NCI-H82 (cell line): ENCODE results near the gene SUMF1.
A peak's percentile ranks its signal among the peaks of the same experiment; 100 is the strongest.
"Not testable (repeated sequence)": the region's sequence is repeated elsewhere in the genome, so short reads cannot be mapped to it uniquely, and the experiment has no call there.

Source experiments
- DNase-seq: peaks from one replicate; lab custom pipeline; 2025; lab: John Stamatoyannopoulos, UW

The SUMF1 gene

DNA sequence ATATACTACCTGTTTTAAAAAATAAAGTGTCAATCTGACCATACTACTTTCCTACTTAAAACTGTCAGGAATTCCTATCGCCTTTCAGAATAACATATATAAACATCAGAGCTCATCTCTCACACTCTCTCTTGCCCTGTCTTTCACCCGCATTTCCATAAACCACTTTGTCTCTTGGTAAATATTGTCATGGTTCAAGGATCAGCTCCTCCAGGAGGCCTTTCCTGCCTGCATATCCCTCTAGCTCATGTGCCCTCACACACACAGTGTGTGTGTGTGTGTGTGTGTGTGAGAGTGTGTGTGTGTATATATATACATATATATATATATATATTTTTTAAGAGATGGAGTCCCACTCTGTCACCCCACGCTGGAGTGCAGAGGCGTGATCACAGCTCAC is 6.7 kb downstream of the SUMF1 start:
- DNase-seq: no peak

DNA sequence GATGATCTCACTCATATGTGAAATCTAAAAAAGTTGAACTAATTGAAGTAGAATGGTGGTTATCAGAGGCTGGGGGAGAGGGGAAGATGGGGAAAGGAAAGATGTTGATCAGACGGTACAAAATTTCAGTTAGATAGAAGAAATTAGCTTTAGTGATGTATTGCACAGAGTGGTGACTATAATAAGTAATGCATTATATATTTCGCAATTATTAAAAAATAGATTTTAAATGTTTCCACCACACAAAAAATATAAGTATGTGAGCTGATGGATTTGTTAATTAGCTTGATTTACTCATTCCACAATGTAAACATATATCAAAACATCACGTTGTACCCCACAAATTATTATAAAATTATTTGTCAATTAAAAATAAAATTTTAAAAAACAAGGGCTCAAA is 8.1 kb downstream of the SUMF1 start:
- DNase-seq: no peak

DNA sequence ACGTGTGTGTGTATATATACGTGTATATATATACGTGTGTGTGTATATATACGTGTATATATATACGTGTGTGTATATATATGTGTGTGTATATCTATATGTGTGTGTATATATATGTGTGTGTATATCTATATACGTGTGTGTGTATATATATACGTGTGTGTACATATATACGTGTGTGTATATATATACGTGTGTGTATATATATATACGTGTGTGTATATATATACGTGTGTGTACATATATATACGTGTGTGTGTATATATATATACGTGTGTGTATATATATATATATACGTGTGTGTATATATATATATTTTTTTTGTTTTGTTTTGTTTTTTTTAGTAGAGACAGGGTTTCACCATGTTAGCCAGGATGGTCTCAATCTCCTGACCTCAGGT is 10.3 kb downstream of the SUMF1 start:
- DNase-seq: not testable (repeated sequence)

DNA sequence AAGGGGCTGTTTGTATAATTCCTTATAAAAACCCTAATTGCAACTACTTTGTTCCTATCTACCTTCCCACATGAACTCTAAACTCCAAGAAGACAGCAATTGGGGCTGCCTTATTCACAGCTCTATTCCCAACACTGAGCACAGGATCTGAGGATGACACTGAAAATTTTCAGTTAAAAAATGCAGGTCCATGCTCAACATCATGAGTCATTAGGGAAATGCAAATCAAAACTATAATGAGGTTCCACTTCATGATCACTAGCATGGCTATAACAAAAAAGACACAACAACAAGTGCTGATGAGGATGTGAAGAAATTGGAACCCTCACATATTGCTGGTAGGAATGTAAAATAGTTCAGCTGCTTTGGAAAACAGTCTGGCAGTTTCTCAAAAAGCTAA is 12.9 kb downstream of the SUMF1 start:
- no peak for DNase-seq

DNA sequence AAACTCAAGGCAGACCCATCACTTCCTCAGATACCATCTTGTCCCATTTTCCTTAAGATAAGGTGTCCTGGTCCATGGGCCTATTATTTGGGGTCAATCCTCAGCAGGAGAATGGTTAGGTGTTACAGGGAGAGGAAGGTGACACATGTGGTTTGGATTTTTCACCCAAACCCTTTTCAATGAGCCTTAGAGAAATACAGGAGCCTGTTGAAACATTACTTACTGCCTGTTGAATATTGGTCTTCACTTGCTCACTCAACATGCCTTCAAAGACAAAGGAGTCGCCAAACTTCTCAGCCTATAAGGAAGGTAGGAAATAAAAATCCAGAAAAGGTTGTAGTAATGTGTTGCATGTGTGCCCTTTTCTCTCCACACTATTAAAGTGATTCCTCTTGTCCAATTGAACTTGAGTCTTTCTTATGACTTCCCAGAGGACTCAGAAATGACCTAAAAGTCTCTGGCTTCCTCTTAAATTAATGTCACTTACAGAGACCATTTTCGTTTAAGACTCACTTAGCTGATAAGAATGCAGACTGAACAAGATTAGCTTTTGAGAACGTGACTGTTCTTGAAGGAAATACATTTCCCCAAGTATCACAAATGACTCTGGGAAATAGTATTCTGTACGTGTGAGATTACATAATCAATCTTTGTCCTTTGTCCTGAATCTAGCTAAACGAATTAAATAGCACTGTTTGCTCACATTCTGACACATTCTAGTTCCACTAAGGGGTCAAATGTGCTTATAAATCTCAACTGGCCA is 17.8 kb downstream of the SUMF1 start:
- no peak for DNase-seq

DNA sequence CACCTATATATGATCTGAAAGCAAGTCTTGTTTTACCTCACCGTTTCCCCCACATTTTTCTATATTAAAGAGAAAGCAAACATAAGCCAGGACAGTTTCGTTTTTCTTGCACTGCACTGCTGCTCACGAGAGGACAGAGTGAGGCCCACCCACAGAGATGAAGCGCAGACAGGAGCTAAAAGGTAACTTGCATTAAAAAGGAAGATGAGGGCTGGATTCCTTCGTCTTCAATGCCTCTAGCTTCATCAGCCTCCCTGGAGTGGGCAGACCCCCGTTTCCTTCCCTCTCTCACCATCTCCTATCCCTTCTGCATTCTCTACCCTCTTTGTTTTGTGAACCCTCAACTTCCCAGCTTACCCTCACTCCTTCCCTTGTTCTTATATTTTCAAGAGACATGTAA is 18.9 kb downstream of the SUMF1 start:
- DNase-seq: no peak

DNA sequence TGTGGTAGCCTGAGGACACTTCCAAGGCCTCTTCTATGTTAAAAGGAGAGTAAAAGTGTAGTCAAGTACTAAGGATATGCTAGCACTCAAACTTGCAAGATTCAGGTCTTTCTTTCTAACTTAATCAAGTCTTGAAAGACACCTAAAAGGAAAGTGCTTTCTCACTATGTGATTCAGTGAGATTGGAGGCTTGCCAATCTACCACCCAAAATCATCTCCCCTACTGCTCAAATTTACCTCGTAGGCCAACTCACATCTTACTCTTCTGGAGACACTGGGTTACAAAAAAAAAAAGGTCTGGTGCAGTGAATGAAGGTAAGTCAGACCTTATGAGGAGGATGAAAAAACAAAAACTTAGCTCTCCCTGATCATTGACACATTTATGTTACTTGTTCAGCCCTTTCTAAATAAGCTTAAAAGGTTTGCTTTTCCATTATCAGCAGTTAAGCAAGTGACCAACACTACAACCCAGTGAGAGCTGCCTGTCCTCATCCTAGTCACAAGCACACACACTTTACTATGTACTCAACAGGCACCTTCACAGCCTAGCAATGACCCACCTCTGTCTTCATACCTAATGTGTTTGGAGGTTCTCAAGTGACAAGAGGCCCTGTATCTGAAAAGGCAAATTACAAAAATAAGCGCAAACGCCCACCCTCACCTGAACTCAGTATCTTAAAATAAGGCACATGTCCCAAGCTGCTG is 19.6 kb downstream of the SUMF1 start:
- DNase-seq: no peak

DNA sequence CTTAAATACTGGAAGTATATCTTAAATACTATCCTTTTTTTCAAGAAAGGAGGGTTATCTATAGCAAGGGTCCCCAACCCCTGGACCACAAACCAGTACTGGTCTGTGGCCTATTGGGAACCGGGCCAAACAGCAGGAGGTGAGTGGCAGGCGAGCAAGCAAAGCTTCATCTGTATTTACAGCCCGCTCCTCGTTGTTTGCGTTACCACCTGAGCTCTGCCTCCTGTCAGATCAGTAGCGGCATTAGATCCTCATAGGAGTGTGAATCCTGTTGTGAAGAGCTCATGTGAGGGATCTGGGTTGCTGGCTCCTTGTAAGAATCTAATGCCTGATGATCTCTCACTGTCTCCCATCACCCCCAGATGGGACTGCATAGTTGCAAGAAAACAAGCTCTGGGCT is 26.1 kb downstream of the SUMF1 start:
- no peak for DNase-seq

DNA sequence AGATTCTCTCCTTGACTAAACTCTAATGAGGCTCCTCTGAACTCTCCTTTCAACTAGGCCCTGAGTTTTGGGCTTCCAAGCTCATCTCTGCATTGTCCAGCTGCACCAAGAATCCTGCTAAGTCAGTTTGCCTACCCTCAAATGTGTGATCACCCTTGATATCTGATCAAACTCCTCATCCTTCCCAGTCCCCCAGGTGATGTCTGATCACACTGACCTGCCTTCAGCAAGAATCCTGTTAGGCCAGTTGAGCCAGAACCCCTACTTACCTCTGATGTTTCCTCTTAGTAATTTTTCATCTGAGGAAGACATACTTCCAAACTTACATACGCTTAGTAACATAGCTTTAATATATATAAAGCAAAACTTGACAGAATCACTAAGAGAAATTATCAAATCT is 28.8 kb downstream of the SUMF1 start:
- no peak for DNase-seq

DNA sequence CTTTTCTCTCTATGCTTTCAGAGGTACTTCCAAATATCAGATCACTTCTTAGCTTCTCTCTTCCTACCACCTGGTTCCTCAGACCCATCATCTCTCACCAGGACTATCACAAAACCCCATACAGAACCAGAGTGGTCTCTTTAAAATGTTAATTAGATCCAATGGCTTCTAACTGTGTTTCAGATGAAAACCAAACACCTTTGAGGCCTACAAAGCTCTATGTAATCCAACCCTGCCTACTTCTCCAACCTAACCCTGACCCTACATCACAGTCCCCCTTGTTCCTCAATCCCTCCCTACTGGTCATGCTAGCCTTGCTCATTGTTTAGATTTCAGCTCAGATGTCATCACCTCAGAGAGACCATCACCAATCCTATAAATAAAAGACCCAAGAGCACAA is 34.8 kb downstream of the SUMF1 start:
- DNase-seq: no peak

DNA sequence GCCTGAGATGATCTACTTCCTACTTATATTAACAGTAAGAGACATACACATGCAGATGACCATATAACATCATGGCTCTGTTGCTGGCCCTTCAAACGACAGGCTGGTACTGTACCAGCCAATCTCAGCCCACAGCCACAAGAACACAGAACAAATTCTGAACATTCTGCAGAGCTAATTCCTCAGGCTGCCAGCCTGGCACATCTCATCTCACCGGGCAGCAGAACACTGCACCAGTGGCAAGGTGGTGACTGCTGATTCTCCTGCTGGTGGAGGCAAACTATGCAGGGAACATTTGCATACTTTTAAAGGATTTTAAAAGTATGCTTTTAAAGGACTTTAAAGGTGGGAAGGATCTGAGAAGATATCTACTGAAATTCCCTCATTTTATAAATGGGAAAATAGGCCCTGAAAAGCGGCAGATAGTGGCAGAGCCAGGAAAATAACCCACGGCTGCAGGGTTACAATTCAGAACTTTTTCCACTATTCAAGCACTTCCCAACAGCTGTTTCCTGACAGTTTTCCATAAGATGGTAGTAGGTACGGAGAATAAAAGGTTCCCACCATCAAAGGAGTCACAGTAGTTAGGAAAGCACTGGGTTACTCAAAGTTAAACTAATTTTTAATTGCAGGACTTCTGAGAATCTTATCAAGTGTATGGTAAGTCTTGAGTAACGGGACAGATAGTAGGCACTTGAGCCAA is 37.3 kb downstream of the SUMF1 start:
- DNase-seq: no peak

DNA sequence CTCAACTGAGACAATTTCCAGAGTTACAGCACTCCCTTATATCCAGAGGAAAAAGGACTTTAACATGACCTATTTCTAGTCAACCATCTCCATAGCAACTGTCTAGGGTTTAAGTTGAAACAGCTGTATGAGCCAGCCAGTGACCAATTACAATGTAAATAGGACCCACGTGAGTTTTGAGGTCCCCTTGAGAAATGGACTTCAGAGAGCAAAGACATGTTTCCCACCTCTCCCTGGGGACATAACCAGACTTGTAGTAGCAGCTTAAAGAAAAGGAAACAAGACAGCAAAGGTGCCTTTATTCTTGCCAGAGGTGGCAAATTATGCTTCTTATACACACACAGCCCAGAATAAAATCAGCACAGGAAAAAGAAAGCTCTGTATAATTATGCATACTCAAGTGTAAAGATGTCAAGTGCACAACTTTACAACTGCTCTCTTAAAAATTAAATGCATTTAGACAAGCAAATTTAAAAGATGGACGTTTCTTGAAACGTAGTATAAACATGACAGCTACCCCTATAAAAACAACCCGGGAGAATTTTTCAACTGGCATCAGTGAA is 40.2 kb downstream of the SUMF1 start:
- no peak for DNase-seq

DNA sequence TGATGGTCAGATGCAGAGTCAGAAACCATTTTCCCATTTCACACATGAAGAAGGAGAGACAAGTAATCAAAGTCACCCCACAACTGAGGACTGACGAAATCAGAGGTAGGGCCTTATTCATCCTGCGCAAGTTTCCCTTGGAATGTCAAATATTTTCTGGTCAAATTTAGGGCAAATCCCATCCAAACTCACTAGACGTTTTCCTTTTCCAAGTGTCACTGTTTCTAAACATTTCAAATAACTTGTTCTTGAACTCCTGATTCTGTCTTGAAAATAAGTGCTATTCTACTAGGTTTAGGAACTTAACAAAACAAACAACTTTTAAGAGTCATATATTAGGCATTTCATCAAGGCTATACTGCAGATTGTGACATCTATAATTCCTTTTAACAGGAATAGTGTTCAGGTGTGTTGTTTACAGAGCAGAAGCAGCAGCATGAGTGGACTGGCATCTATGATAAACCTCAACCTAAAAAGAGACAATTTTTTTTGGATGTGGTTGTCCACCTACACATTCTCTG is 40.7 kb downstream of the SUMF1 start:
- no peak for DNase-seq

DNA sequence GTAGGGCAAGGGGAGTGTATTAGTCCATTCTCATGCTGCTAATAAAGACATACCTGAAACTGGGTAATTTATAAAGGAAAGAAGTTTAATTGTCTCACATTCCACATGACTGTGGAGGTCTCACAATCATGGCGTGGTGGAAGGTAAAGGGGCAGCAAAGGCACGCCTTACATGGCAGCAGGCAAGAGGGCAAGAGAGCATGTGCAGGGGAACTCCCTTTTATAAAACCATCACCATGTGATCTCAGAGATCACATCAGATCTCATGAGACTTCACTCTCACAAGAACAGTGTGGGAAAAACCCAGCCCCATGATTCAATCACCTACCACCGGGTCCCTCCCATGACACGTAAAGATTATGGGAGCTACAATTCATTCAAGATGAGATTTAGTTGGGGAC is 41.4 kb downstream of the SUMF1 start:
- no peak for DNase-seq

DNA sequence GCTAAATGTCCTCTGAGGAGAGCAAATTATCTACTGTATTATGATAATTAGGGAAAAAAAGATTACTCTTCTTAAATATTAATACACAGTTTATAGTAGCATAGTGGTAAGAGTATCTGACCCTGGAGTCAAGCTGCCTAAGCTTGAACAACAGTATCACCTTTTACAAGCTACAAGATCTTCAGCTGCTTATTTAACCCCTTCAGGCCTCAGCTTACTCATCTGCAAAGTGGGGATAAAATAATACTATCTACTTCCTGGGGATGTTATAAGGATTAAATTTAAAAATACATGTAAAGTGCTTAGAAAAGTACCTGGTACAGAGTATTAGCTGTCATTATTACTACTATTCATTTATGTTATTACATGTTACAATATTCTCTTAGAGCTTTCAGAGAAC is 42.0 kb downstream of the SUMF1 start:
- no peak for DNase-seq

DNA sequence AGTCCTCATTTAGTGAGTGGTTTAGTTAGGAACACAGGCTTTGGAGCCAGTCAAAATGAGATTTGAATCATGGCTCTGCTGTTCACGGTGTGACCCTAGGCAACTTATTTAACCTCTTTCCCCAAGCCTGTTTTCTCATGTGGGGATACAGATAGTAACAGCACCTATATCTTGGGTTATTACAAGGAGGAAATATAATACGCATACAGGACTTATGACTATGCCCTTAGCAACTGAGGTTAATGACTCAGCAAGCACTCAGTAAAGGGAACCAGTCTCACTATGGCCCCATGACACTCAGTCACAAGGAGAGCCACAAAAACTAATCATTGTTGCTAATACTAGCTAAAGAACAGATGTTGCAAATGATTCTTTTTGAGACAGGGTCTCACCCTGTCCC is 45.9 kb downstream of the SUMF1 start:
- DNase-seq: no peak

DNA sequence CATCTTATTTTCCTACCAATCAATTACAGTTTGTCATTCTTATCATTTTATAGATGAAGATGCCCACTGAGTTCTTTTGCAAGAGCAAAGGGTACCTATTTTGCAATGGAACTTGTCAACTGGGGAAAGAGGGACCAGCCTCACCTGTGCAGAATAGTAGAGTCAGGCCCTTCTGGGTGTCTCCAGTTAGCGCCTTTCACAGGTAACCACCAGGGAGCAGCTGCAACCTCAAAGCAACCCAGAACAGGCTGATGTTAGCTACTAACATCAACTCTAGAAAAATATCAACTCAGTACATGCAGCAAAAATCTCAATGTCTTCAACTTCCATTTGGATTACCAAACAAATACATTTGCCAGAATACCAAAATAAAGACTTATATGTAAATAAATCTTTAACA is 47.1 kb downstream of the SUMF1 start:
- no peak for DNase-seq

DNA sequence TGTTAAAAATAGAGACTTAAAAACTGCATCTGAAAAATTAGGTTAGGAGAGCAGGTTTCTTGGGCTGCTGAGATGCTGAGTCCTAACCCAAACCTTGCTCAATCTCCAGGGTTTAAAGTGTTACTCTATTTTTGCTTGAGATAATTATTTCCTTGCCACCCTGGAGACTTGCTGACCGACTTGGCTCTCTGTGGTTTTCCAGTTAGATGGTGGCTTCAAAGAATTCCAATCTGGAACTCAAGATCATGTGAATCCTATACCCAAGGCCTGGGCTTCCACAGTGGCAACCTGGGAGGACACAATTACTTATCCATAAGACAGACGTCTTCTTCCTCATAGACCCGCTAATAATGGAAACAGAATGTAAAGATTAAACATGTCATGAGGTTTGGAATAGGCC is 47.7 kb downstream of the SUMF1 start:
- no peak for DNase-seq

DNA sequence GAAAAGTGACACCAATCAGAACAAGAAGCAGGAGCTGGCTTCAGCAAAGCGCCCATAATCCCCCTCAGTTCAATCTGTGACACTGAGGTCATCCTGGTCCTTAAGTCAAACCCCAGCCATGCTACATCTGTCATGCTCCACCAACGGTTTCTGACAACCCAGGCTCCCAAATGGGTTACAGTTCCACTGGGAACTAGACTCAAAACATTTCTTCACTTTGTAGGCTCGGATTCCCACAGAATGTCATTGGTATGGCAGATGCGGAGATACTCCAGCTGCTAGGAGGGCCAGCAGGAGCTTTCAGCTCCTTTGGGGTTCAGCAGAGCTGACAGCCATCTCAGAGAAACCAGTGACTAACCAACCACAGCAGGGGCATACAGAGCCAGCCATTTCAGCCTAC is 48.9 kb downstream of the SUMF1 start:
- peak; percentile 75 for DNase-seq

DNA sequence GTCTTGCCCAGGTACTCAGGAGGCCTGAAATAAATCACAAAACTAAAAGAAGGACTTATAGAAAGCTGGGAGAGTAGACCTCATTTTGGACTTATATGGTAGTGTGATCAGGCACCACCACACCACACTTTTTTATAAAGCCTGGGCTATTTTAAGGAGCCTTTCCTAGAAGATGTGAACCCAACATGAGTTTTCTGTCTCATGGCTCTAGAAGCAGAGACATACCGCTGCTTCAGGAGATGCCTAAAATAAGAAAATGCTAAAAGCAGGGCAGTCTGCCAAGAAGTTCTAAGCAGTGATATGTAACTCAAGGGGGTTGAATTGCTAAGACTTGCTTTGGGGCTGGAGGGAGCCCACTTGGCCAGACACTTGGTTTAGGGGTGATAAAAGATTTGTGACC is 49.6 kb downstream of the SUMF1 start:
- no peak for DNase-seq

DNA sequence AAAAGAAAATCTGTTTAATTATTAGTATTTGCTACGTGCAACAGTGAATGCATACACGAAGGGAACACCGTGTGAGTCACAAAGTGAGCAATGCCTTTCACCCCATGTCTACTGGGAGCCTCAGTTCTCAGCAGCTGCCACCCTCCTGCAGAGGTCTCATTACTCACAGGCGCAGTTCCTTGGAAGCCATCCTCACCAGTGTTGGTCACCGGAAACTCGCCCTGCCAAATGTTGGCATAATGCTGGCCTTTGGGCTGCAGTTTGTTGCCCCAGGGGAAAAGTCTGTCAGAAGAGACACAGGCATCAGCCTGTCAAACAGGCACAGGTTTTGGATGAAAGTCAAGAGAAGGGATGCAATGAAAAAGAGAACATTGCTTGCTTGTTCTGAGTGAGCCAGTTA is 50.1 kb downstream of the SUMF1 start:
- no peak for DNase-seq

DNA sequence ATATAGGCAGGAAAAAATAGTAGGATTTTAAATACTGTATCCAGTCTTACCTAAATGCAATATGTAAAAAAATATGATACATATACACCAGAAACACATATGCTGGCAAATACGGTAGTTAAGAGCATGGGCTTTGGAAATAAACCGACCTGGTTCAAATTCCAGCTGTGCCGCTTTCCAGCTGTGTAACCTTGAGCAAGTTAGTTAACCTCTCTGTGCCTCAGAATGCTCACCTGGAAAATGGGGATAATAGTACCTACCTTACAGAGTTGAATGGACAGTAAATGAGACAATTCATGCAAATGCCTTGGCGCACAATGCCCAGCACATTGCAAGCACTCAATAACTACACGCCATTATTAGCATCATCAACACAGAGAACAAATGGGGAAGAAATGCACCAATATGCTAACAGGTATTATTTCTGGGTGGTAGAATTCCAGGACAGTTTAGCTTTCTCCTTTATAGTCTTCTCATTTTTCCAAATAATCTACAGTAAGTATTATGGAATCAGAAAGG is 50.6 kb downstream of the SUMF1 start:
- no peak for DNase-seq

DNA sequence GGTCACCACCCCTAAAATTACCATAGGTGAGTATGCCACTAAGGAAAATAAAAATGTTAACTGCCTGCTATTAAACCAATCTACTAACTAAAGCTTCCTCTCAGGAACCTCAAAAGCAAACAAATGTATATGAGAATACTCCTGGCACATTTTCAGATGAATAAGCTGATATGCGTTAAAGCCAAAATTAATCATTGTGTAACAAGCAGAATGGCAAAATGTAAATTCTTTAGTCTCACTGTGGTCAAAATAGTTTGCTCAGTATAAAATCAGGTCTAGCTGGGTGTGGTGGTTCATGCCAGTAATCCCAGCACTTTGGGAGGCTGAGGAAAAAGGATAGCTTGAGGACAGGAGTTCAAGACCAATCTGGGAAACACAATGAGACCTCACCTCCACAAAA is 53.6 kb downstream of the SUMF1 start:
- no peak for DNase-seq
